ENCODE results near the gene CYFIP1.

The CYFIP1 gene

DNA sequence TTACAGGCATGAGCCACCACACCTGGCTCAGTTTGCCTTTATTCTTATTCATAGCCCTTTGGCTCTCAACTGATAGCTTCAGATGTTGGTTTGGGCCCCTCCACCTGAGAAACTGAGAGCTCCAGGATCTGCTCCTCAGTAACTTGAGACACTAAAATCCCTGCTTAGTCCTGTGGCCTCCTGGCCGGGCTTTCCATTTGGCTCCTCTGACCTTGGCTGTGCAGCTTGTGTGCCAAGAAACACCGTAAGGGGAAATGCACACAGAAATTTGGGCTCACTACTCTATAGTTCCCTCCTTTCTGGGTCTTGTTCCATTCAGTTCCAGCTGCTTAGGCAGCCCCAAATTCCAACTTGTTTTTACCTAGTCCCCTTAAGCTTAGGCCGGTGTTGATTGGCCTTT lies 116.8 kb downstream of the CYFIP1 start:
- no peak for DNase-seq

DNA sequence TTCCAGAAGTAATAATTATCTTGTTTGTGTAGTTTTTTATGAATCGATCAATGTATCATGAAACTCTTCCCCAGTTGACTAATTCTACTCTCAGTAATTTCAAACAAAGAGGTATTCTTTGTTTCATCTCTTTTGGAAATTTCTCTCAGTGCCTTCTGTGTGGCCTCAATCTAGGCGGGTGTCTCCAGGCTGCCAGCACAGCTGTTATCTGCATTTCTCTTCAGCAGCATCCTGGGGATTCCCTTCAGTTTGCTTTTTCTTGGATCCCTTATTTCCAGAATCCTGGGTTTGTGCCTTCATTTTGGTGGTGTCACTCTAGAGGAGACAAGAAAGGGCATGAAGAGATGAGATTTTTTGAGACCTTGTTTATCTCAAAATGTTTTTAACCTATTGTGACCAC lies 119.0 kb downstream of the CYFIP1 start:
- DNase-seq, result no peak

- DNase-seq, result no peak
Measured at GRCh38 chr15:22856659-22857058, 123.5 kb downstream of the CYFIP1 start.

DNA sequence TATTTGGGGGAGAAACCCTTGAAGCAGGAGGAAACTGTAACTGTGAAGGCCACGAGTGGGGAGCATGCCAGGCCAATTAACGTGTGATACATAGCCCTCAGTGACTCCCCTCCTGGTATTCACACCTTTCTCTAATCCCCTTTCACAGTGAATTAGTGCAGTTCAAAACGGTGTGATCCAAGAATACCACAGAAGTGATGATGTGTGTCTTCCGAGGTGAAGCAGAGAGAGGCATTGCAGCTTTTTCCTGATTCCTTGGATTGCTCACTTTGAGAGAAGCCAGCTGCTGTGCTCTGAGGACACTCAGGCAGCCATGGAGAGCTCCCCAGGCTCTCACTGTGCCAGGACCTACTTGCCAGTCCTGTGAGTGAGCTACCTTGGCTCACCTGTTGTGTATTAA lies 124.4 kb downstream of the CYFIP1 start:
- no peak for DNase-seq

DNA sequence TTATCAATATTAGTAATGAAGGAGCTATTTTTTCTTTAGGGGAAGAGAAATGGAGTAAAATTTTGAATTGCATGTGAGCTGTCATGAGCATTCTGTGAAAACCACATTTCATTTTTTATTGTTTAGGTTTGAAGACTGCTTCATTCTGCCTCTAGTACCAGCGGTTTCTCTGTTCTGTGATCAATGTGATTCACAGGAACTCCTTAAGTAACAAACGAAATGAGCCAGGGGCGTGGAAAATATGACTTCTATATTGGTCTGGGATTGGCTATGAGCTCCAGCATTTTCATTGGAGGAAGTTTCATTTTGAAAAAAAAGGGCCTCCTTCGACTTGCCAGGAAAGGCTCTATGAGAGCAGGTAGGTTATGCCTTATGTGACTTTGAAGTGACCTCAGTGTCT lies 128.7 kb downstream of the CYFIP1 start:
- DNase-seq, result no peak

- DNase-seq, result no peak
Measured at GRCh38 chr15:22850055-22850454, 130.1 kb downstream of the CYFIP1 start.

- DNase-seq, result no peak
Measured at GRCh38 chr15:22846073-22846472, 134.1 kb downstream of the CYFIP1 start.

GRCh38 chr15:22845289-22845900 lies 134.8 kb downstream of the CYFIP1 start:
- no peak for DNase-seq

GRCh38 chr15:22844421-22845288 lies 135.5 kb downstream of the CYFIP1 start:
- no peak for DNase-seq

DNA sequence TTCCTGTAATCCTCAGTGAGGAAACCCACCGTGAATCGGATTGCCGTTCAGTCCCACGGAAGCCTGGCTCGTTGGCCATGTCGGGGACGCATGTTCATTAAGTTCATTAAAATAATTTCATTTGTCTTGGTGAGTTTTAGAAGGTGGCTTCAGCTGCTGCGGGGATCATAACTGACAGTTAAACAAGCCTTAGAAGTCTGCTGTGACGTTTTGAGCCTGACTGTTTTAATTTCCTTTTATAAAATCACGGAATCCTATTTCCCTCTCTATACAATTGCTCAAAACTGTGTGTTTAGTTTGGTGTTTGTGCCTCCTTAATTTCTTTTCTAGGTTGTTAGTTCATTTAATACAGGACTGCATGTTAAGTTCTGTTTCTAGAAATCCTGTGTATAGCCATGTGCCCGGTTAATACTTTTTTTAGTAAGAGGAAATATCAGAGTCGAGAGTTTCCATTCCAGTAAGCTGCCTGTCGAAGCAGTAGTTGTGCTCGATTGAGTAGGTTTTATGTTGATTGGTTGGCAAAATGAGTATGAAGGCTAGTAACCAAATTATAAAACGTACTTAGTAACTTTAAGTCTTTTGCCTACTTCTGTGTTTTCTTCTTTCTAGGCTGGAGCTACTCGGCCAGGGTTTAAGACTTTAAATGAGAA lies 141.0 kb downstream of the CYFIP1 start:
- peak; percentile 9 for DNase-seq

DNA sequence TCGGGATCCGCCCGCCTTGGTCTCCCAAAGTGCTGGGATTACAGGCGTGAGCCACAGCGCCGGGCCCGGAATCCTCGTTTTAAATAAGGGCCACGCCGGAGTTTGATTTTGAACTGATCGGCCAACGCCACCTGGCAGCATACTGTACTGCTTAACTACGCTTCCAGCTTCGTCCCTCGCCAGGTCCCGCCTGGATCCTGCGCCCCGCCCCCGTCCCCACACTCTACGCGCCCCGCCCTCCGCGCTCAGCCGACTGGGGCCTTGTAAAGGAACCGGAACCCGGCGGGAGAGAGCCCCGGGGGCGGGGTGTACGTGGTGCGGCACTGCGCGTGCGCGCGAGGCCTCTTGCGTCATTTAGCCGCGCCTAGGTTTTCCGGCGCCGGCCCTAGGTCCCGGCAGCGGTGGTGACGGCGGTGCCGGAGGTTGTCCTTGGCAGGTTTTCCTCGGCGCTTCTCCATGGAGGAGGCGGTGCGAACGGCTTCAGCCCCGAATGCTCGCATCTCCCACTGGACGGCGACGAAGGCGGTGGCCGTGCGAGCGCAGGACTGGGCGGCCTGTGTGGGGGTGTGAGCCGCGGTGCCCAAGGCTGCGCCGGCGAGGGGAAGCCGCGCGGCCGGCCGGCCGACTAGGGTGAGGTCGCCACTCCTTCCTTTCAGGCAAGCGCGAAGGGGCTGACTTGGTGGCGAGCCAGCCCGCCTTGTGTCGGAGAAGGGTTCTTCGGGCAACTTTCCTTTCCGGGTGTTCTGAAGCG lies 141.7 kb downstream of the CYFIP1 start, which contains the start of gene NIPA2:
TSS of gene NIPA2 (plus strand) at position 375 of the 751 bp plus-strand sequence. CDS start 13,066 bp downstream, outside the sequence.
- DNase-seq, result peak; percentile 98

DNA sequence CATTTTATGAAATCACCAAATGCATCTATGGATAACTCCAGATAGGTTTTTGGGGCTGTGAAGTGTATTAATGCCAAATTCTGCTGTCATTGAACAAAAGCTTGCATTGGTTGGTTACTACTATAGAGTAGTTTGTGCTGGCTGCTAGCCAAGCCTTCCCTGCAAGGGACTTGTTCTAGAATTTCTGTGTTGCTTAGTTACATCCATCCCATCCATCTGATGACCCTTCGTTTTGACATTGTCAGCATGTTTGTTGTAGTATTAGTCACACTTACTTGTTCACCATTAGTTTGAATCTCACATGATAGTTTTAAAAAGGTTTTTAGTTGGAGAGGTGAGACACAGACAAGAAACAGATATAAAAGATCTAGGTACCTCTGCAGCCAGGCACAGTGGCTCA lies 148.7 kb downstream of the CYFIP1 start:
- no peak for DNase-seq

- DNase-seq, result no peak
Measured at GRCh38 chr15:22827125-22827524, 153.0 kb downstream of the CYFIP1 start.

DNA sequence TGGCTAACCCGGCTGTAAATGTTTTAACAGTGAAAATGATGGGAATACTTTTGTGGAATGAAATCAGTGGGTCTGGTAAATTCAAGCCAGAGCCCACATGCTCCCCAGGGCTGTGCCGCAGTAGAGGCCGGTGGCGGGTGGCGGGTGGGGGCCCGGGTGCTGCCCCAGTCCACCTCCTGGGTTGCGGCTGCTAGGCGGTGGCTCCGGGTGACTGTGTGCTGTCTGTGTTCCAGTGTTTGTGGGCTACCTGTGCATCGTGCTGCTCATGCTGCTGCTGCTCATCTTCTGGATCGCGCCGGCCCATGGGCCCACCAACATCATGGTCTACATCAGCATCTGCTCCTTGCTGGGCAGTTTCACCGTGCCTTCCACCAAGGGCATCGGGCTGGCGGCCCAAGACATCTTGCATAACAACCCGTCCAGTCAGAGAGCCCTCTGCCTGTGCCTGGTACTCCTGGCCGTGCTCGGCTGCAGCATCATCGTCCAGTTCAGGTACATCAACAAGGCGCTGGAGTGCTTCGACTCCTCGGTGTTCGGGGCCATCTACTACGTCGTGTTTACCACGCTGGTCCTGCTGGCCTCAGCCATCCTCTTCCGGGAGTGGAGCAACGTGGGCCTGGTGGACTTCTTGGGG lies 156.6 kb downstream of the CYFIP1 start:
- no peak for DNase-seq

DNA sequence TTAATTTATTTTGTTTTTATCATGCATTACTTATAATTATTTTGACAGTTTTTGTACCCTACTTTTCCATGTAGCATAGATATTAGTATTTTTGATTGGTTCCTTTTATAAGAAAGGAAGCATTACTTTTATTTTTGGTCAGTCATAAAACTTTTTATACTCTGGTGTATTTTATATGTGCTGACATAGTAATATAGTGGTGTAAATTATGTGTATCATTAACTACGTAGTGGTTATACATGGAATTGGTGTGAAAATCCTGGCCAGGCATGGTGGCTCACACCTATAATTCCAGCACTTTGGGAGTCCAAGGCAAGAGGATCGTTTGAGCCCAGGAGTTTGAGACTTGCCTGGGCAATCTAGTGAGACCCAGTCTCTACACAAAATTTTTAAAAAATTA lies 160.5 kb downstream of the CYFIP1 start:
- DNase-seq, result no peak
